Brain microvascular endothelial cell (primary cell): ENCODE measurements around the gene CMBL.
A peak's percentile ranks its signal among the peaks of the same experiment; 100 is the strongest.

Source experiments
- DNase-seq: peaks from one replicate; pipeline ENCODE4 v3.0.0-alpha.2; 2020
- H3K27ac ChIP-seq: fragments of 250-450 bp; sonication (Bioruptor Pico); 2 replicates; pipeline ENCODE4 v1.5.1; 2020; ENCODE audit warnings: mild to moderate bottlenecking, moderate library complexity
- H3K27me3 ChIP-seq: fragments of 250-450 bp; sonication (Bioruptor Pico); replicated peaks from 2 replicates; pipeline ENCODE4 v1.5.1; 2020; ENCODE audit warnings: mild to moderate bottlenecking
- H3K36me3 ChIP-seq: fragments of 250-450 bp; sonication (Bioruptor Pico); replicated peaks from 2 replicates; pipeline ENCODE4 v1.5.1; 2020; ENCODE audit warnings: mild to moderate bottlenecking
- H3K4me3 ChIP-seq: 2 replicates; pipeline ENCODE4 v1.5.1; 2011; ENCODE audit warnings: low read depth, mild to moderate bottlenecking, control low read depth, low read length, moderate library complexity
- CTCF ChIP-seq: IDR thresholded peaks from 2 replicates; pipeline ENCODE4 v1.5.1; 2011; ENCODE audit warnings: low read depth, mild to moderate bottlenecking, moderate library complexity, low read length, control low read depth, inconsistent platforms; ENCODE audit errors: missing control alignments
- in situ Hi-C: cut with HindIII; loops from 2 replicates; pipeline ENCODE4 v1.10.0; 2017; ENCODE audit warnings: low sequenced_read_pairs, low pct_ligation_motif_present

Gene CMBL

GRCh38 chr5:10308844-10309243, 1.1 kb upstream of the CMBL start:
- Histone ChIP-seq H3K36me3 (no peaks in the 10 kb centered on the region), H3K4me3 (no peak overlapping the region), H3K27ac (no peak overlapping the region), H3K27me3 (no peaks in the 10 kb centered on the region)
- in situ Hi-C loops = no loop called here
- DNase-seq = no peak
- TF ChIP-seq CTCF = no peak

- no peak for DNase-seq
- in situ Hi-C loops = no loop called here
- H3K4me3 ChIP-seq = peak overlapping the region; percentile 70
- no peaks in the 10 kb centered on the region for H3K27me3 ChIP-seq
- H3K36me3 ChIP-seq = no peaks in the 10 kb centered on the region
- no peak overlapping the region for H3K27ac ChIP-seq
- no peak for TF ChIP-seq CTCF
Measured at GRCh38 chr5:10306806-10307205, 896 bp downstream of the CMBL start.

DNA sequence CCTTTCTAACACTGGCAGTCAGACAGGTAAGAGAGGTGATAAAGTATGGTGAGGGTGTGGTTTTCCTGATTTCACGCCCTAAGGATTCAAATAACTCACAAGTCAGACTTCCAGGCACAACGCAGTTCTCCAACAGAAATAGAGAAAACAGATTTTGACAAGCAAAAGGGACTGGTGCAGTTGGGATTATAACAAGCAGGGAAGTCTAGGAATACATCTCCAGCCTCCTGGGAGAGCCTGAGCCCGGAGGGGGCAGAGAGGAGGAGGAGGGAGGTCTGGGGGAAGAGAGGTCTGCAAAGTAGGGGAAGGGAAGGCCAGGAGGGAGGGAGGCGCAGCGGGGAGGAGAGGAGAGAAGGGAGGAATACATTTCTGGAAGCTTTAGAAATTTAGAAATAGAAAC, 1.6 kb downstream of the CMBL start:
- Histone ChIP-seq H3K27ac (no peak overlapping the region), H3K27me3 (no peaks in the 10 kb centered on the region), H3K36me3 (no peaks in the 10 kb centered on the region), H3K4me3 (no peak overlapping the region)
- in situ Hi-C loops = no loop called here
- no peak for TF ChIP-seq CTCF
- no peak for DNase-seq

GRCh38 chr5:10304932-10305331, 2.8 kb downstream of the CMBL start:
- TF ChIP-seq CTCF = peak; percentile 5
- no peak overlapping the region for H3K27ac ChIP-seq
- H3K36me3 ChIP-seq = no peaks in the 10 kb centered on the region
- no peak overlapping the region for H3K4me3 ChIP-seq
- H3K27me3 ChIP-seq = no peaks in the 10 kb centered on the region
- DNase-seq = no peak
- in situ Hi-C loops = no loop called here

- no peak for TF ChIP-seq CTCF
- Histone ChIP-seq H3K27me3 (no peaks in the 10 kb centered on the region), H3K36me3 (no peaks in the 10 kb centered on the region), H3K4me3 (no peak overlapping the region), H3K27ac (no peak overlapping the region)
- DNase-seq = no peak
- in situ Hi-C loops = no loop called here
Measured at GRCh38 chr5:10303699-10304170, 4.0 kb downstream of the CMBL start.

DNA sequence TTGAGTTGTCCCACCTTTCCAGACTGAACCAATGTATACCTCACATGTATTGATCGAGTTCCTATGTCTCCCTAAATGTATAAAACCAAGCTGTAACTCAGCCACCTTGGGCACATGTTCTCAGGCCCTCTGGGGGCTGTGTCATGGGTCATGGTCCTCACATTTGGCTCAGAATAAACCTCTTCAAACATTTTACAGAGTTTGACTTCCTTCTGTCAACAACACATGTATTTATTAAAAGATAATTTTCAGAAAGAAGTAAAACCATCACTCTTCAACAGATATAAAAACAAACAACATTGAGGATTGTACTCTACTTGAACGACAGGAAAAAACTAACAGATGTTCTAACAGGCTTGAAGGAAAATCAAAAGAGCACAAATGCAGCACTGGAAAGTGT, 4.5 kb downstream of the CMBL start:
- no peak overlapping the region for H3K27ac ChIP-seq
- no peaks in the 10 kb centered on the region for H3K36me3 ChIP-seq
- no peak overlapping the region for H3K4me3 ChIP-seq
- TF ChIP-seq CTCF = no peak
- DNase-seq = no peak
- no peaks in the 10 kb centered on the region for H3K27me3 ChIP-seq
- in situ Hi-C loops = no loop called here
